Pancreas (tissue), 10 donors: ENCODE data around the gene EVA1C. TPM values are rescaled to one million over a fixed set of nuclear protein-coding genes. Genes with fewer than 3 reads are reported as not detected.
A peak's percentile ranks its signal among the peaks of the same experiment; 100 is the strongest.

Source experiments
- ATAC-seq, 4 donors: fragments of 200-7000 bp; cut with Tn5 transposase; one replicate each; pipeline versions ENCODE4 v1.8.0 to v1.9.1; 2020; ENCODE audit warnings: mild to moderate bottlenecking in 4 of 4, moderate library complexity in 4 of 4
- DNase-seq, 6 donors: peaks; one replicate each; pipeline ENCODE4 v3.0.0-alpha.2; 2020
- FAIRE-seq: peaks from 2 replicates; lab custom pipeline; 2012; peaks lifted over from hg19 to GRCh38; lab: Jason Lieb, UNC
- H3K27ac ChIP-seq, 4 donors: fragments of 200-600 bp; sonication (generic); 1 replicate in 3 of 4; 2 replicates in 1 of 4; pipeline versions ENCODE4 v1.5.0 to v1.8.0; 2020
- H3K27me3 ChIP-seq, 4 donors: fragments of 200-600 bp; one replicate each; pipeline ENCODE4 v1.8.0; 2021
- H3K36me3 ChIP-seq, 3 donors: fragments of 200-600 bp; sonication (generic) in 1 of 3; one replicate each; pipeline versions ENCODE4 v1.5.0 to v1.8.0; 2020 to 2021
- H3K4me1 ChIP-seq, 3 donors: fragments of 200-600 bp; one replicate each; pipeline ENCODE4 v1.8.0; 2021
- H3K4me3 ChIP-seq, 4 donors: fragments of 200-600 bp; sonication (generic) in 2 of 4; one replicate each; pipeline versions ENCODE4 v1.5.0 to v1.8.0; 2020 to 2021
- H3K9me3 ChIP-seq, 4 donors: fragments of 200-600 bp; one replicate each; pipeline ENCODE4 v1.8.0; 2021
- CTCF ChIP-seq, 4 donors: fragments of 200-600 bp; sonication (generic) in 3 of 4; IDR thresholded peaks; one replicate each; pipeline versions ENCODE4 v1.5.0 to v1.8.0; 2021; ENCODE audit warnings: antibody characterized with exemption in 4 of 4
- WGBS, 2 donors: extraction: QIAGEN DNeasy Blood & Tissue Kit; methylation state at CpG; one replicate each; pipeline ENCODE4 v1.1.7; 2013; 5-methylcytosine and 5-hydroxymethylcytosine counted together
- intact Hi-C, 3 donors: fragments of 100-400 bp; cut with DNase I; formaldehyde crosslinking; loops; one replicate each; pipeline versions ENCODE4 v1.11.1 to v1.14.2; 2022
- polyA plus RNA-seq, 2 donors: library from polyadenylated mRNA; stranded (reverse); fragments of 200-250 nt; gene quantifications; one replicate each; pipeline ENCODE4 v1.2.3, GENCODE V29; 2013
- total RNA-seq, 6 donors: library from RNA; stranded (reverse); fragmentation: NEBNext Ultra II Directional in 4 of 6; extraction: Animal tissue kit (Norgen Biotek cat#: 25700) in 4 of 6; gene quantifications; one replicate each; pipeline versions ENCODE4 v1.2.1 to v1.2.4, GENCODE V29; 2021 to 2023
- donor health status: healthy with polysubstance abuse.
- donor health status: DM: no; HTN: no; CAD: no; lungs with moderate emphysema.
- donor health status: DM: no; HTN: no; CAD: no.
- donor health status: control.
- donor health status: control.
- donor health status: Bipolar disorder and iron deficiency.
- donor health status: DM: yes; HTN: yes; CAD: no.
- donor health status: DM: no; HTN: no; CAD: no.
- donor health status: DM: no; HTN: no; CAD: no.
- donor health status: DM: yes; HTN: yes; CAD: no.

The EVA1C gene
- total RNA-seq (10 to 100 TPM in 3 of 6 donors, 1 to 10 TPM in 3; 7.9 to 13.4 (median 10.6) TPM), polyA plus RNA-seq (10 to 100 TPM; 20.7 to 35.9 TPM)

GRCh38 chr21:32412162-32413014 lies at the start of gene EVA1C:
Gene EVA1C (plus strand): TSS chr21:32412706. CDS start chr21:32412854, 148 bp downstream.
- no peaks in the 10 kb centered on the region for H3K27me3 ChIP-seq
- no peaks in the 10 kb centered on the region for H3K36me3 ChIP-seq
- peaks cover 0 to 10% (median 6%) of the 10 kb centered on the region in 3 donors for H3K4me1 ChIP-seq
- FAIRE-seq = no peak
- TF ChIP-seq CTCF (IDR thresholded peaks at IDR 0.05) = peak in 2 of 4 donors; percentile 11 to 18
- 0 to 1% methylated on average over 83 to 104 of the region's 104 CpGs for WGBS, 2 donors
- peak within 1 kb of the TSS; percentile 55 to 89 (median 72) for H3K4me3 ChIP-seq
- peak; percentile 60 to 82 (median 76) for ATAC-seq
- intact Hi-C loops = loop anchor here in 1 of 3 donors (5.0 kb wide), 1 partner anchor 160 kb away; no protein-coding TSS in a partner anchor
- no peaks in the 10 kb centered on the region for H3K9me3 ChIP-seq
- peak within 1 kb of the TSS; percentile 91 to 94 (median 93) for H3K27ac ChIP-seq
- peak; percentile 44 to 89 (median 80) for DNase-seq

GRCh38 chr21:32364387-32364786 lies 48.1 kb upstream of the EVA1C start:
- Histone ChIP-seq H3K27ac (no peak overlapping the region), H3K4me3 (no peak overlapping the region), H3K9me3 (no peaks in the 10 kb centered on the region), H3K27me3 (no peaks in the 10 kb centered on the region), H3K36me3 (peaks cover 4 to 59% (median 34%) of the 10 kb centered on the region in 3 donors), H3K4me1 (no peaks in the 10 kb centered on the region)
- no peak for TF ChIP-seq CTCF (IDR thresholded peaks at IDR 0.05)
- WGBS, 2 donors = 89 to 90% methylated on average over 7 of the region's 7 CpGs
- FAIRE-seq (no peak), DNase-seq (no peak), ATAC-seq (peak in 1 of 4 donors; percentile 42)
- intact Hi-C loops = no loop called here

GRCh38 chr21:32364796-32365195 lies 47.7 kb upstream of the EVA1C start:
- no peak for TF ChIP-seq CTCF (IDR thresholded peaks at IDR 0.05)
- intact Hi-C loops = no loop called here
- DNase-seq (no peak), FAIRE-seq (no peak), ATAC-seq (no peak)
- Histone ChIP-seq H3K27ac (no peak overlapping the region), H3K27me3 (no peaks in the 10 kb centered on the region), H3K36me3 (peaks cover 4 to 55% (median 31%) of the 10 kb centered on the region in 3 donors), H3K9me3 (no peaks in the 10 kb centered on the region), H3K4me1 (no peaks in the 10 kb centered on the region), H3K4me3 (no peak overlapping the region)
- WGBS, 2 donors = 89 to 91% methylated on average over 4 of the region's 4 CpGs

GRCh38 chr21:32366191-32366590 lies 46.3 kb upstream of the EVA1C start:
- no peaks in the 10 kb centered on the region for H3K27me3 ChIP-seq
- no peak overlapping the region for H3K4me3 ChIP-seq
- WGBS, 2 donors = 85 to 87% methylated on average over 4 of the region's 4 CpGs
- DNase-seq = no peak
- no peak for TF ChIP-seq CTCF (IDR thresholded peaks at IDR 0.05)
- no peak overlapping the region for H3K27ac ChIP-seq
- H3K36me3 ChIP-seq = peaks cover 4 to 41% (median 24%) of the 10 kb centered on the region in 3 donors
- intact Hi-C loops = no loop called here
- no peaks in the 10 kb centered on the region for H3K4me1 ChIP-seq
- no peak for FAIRE-seq
- no peaks in the 10 kb centered on the region for H3K9me3 ChIP-seq
- ATAC-seq = no peak
